ENCODE data around the gene COL25A1.
A peak's percentile ranks its signal among the peaks of the same experiment; 100 is the strongest.

COL25A1 gene

DNA sequence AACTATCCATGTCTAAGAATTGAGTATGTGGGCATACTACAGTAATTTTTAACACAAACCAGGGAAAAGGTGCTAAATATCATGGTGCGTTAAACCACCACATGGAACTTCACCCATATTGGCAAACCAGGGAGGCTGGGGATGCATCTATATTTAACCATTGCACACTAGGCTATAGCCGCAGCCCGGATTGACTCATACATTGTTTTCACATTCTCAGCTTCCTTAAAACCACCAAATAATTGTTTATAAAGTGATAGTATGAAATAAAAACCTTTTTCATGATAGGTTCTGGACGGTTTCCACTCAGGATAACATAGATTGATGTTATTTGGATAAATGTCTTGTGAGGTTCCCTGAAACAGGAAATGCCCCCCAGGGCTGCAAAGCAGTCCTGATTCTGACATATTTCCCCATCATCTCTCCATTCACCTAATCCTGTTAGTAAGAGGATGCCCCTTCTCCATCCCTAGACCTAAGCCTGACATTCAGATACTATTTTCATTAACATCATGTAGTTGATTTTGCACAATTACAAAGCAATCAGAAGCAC, 7.9 kb downstream of the COL25A1 start:
- peak; percentile 17 for DNase-seq (ENCODE audit: low read depth)
- TF ChIP-seq, protein P1, sequence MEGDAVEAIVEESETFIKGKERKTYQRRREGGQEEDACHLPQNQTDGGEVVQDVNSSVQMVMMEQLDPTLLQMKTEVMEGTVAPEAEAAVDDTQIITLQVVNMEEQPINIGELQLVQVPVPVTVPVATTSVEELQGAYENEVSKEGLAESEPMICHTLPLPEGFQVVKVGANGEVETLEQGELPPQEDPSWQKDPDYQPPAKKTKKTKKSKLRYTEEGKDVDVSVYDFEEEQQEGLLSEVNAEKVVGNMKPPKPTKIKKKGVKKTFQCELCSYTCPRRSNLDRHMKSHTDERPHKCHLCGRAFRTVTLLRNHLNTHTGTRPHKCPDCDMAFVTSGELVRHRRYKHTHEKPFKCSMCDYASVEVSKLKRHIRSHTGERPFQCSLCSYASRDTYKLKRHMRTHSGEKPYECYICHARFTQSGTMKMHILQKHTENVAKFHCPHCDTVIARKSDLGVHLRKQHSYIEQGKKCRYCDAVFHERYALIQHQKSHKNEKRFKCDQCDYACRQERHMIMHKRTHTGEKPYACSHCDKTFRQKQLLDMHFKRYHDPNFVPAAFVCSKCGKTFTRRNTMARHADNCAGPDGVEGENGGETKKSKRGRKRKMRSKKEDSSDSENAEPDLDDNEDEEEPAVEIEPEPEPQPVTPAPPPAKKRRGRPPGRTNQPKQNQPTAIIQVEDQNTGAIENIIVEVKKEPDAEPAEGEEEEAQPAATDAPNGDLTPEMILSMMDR (conservative IDR thresholded peaks at IDR 0.05; ENCODE audit: control insufficient read depth, insufficient read depth, low read depth, low read length) = no peak
- no peak overlapping the region for H3K4me3 ChIP-seq (ENCODE audit: control insufficient read depth, low read depth, low read length)

GRCh38 chr4:109294006-109294405, 8.5 kb downstream of the COL25A1 start:
- DNase-seq (ENCODE audit: low read depth) = peak; percentile 21

DNA sequence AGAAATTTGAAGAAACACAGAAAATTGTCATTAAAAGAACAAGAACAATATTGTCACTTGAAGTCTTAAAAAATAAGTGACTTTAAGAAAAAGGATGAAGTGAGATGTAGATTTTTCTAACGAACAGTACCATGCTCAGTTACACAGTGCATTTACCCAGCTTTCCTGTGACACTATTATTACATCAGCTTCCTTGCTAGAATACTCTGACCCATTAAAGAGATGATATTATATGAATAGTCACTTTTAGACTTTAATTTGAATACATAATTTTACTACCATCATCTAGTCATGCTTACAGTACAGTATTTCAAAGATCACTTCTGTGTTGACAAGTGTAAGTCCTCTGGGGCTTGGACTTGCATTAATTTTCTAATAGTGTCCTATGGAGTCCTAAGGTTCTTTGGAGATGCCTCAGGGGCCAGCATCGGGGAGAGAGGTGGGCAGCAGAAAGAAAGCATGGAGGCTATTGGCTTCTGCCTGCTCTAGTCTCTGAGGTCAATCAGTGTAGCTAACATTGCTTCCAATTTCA, 10.7 kb downstream of the COL25A1 start:
- no peak for DNase-seq (ENCODE audit: low read depth)
- H3K4me3 ChIP-seq (ENCODE audit: control insufficient read depth, low read depth, low read length) = no peak overlapping the region
- TF ChIP-seq, protein P1 (conservative IDR thresholded peaks at IDR 0.05; ENCODE audit: control insufficient read depth, insufficient read depth, low read depth, low read length) = no peak

More at GRCh38 chr4:109294006-109294405, 8.5 kb downstream of the COL25A1 start:
- no peak overlapping the region for H3K4me3 ChIP-seq (ENCODE audit: control insufficient read depth, low read depth, low read length)
- TF ChIP-seq, protein P1 (conservative IDR thresholded peaks at IDR 0.05; ENCODE audit: control insufficient read depth, insufficient read depth, low read depth, low read length) = peak; percentile 40

DNA sequence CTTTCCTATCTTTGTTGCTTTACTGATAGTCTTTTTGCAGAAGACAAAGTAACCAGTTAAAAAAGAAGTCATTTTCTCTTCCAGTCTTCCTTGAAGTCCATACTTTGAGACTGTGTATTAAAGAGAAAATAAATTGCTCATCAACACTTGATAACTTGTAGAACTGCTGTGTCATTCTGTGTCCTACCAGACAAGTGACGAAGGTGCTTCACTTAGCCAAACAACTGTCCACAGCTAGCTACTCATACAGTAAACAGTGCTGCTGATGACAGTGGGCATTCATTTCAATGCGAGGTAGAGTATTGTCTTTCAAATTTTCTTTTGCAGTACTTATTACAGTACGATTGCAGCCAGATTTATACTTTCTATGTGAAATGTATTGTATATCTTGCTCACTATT, 11.5 kb downstream of the COL25A1 start:
- no peak overlapping the region for H3K4me3 ChIP-seq (ENCODE audit: control insufficient read depth, low read depth, low read length)
- no peak for DNase-seq (ENCODE audit: low read depth)
- TF ChIP-seq, protein P1 (conservative IDR thresholded peaks at IDR 0.05; ENCODE audit: control insufficient read depth, insufficient read depth, low read depth, low read length) = no peak

- no peak for DNase-seq (ENCODE audit: low read depth)
- TF ChIP-seq, protein P1 (conservative IDR thresholded peaks at IDR 0.05; ENCODE audit: control insufficient read depth, insufficient read depth, low read depth, low read length) = no peak
These were observed 23.8 kb downstream of the COL25A1 start for GRCh38 chr4:109278594-109279031.

DNA sequence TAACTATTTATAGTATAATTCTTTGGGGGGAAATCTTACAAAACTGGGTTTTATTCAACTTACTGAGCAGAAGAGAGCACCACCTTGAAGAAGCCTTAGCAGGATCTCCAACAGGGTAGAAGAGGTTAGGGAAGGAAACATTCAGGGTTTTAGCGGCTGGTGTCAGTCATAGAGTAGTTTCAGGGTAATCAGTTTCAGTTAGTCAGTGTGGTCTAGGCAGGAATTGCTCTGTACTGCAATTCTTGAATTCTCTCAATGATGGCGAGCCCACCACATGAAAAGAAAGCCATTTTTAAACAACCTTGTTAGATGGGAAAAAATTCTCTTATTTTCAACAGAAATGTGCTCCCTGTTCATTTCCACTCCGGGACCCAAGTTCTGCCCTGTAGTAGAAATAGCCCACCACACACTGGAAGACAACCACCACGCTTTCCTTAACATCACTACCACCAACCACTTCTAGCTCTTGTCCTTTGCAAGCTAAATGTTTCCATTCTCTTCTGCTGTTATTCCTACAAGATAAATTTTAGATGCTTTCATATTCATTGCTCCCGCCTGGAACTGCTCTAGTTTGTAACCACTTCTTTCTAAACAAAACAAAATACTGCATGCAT, 25.9 kb downstream of the COL25A1 start:
- TF ChIP-seq, protein P1 (conservative IDR thresholded peaks at IDR 0.05; ENCODE audit: control insufficient read depth, insufficient read depth, low read depth, low read length) = no peak

More at GRCh38 chr4:109278594-109279031, 23.8 kb downstream of the COL25A1 start:
- no peak overlapping the region for H3K4me3 ChIP-seq (ENCODE audit: control insufficient read depth, low read depth, low read length)

More for the DNA sequence above, 25.9 kb downstream of the COL25A1 start:
- no peak for DNase-seq (ENCODE audit: low read depth)
- H3K4me3 ChIP-seq (ENCODE audit: control insufficient read depth, low read depth, low read length) = no peak overlapping the region

All from fibroblast of mammary gland (primary cell).